ENCODE data around the gene DOCK9.

Gene DOCK9

DNA sequence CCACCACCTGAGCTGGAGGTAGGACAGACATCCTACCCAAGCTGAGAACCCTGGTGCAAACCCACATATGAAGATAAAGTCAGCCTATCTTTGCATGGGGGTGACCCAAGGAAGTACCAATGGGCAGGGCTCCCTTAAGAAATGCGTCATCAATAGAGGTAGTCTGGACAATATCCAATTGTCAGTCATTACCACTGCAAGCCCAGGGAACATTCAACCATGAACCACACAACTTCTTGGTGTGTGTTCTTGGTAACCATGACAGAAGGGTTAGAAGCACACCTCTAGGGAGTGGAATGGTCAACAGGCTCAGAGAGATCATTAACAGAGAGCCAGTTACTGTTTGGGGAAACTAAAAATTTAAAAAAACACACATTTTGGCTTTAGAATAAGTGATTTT is 34.7 kb upstream of the DOCK9 start:
- H3K4me1 ChIP-seq (ENCODE audit: control insufficient read depth in 1 of 2, insufficient read depth in 2 of 2, low read length in 2 of 2): peaks cover 24 to 36% of the 10 kb centered on the region in 2 experiments
- WGBS (ENCODE audit: extremely low coverage, insufficient coverage, insufficient read length): no CpG with 5 or more reads among the region's 1 CpG

GRCh38 chr13:99009987-99010551 is 32.2 kb upstream of the DOCK9 start:
- Histone ChIP-seq H3K23ac (ENCODE audit: low read length) (no peak overlapping the region), H3K9me3 (ENCODE audit: insufficient read depth, low read depth, low read length) (no peaks in the 10 kb centered on the region), H2BK12ac (ENCODE audit: low read length) (no peak overlapping the region), H3K18ac (ENCODE audit: low read length) (no peak overlapping the region), H3K4me1 (ENCODE audit: control insufficient read depth in 1 of 2, insufficient read depth in 2 of 2, low read length in 2 of 2) (peaks cover 22 to 36% of the 10 kb centered on the region in 2 experiments), H2BK120ac (ENCODE audit: insufficient read depth, low read length, poor library complexity) (no peak overlapping the region), H3K79me2 (ENCODE audit: control insufficient read depth, insufficient read depth, low read length, poor library complexity) (peaks cover 6% of the 10 kb centered on the region), H3K4me3 (ENCODE audit: low read depth, low read length) (no peak overlapping the region), H3K4ac (ENCODE audit: low read depth, low read length) (no peak overlapping the region), H4K12ac (ENCODE audit: low read depth, low read length) (no peak overlapping the region), H3K27me3 (ENCODE audit: insufficient read depth, low read length) (no peaks in the 10 kb centered on the region), H3K14ac (ENCODE audit: low read length) (no peak overlapping the region), H3K79me1 (ENCODE audit: low read length) (peaks cover 18% of the 10 kb centered on the region), H4K8ac (ENCODE audit: low read depth, low read length) (no peak overlapping the region), H2AK5ac (ENCODE audit: low read length) (no peak overlapping the region), H3K4me2 (ENCODE audit: low read length) (peak overlapping the region; percentile 19), H3K27ac (ENCODE audit: low read depth, low read length) (no peak overlapping the region), H4K91ac (ENCODE audit: low read depth, low read length) (peak overlapping the region; percentile 36), H3K36me3 (ENCODE audit: control insufficient read depth in 1 of 2, insufficient read depth in 2 of 2, low read length in 2 of 2) (no peaks in the 10 kb centered on the region), H2BK5ac (ENCODE audit: low read depth, low read length, poor library complexity) (no peak overlapping the region), H3K9ac (ENCODE audit: low read length) (no peak overlapping the region), H2AFZ (ENCODE audit: insufficient read depth, low read length, poor library complexity) (no peak overlapping the region)
- DNase-seq: peak in 1 of 2 donors; percentile 26
- WGBS (ENCODE audit: extremely low coverage, insufficient coverage, insufficient read length): no CpG with 5 or more reads among the region's 4 CpGs

More for the DNA sequence above, 34.7 kb upstream of the DOCK9 start:
- no peak overlapping the region for H4K8ac ChIP-seq (ENCODE audit: low read depth, low read length)
- H3K36me3 ChIP-seq (ENCODE audit: control insufficient read depth in 1 of 2, insufficient read depth in 2 of 2, low read length in 2 of 2): no peaks in the 10 kb centered on the region
- H4K91ac ChIP-seq (ENCODE audit: low read depth, low read length): no peak overlapping the region
- no peak overlapping the region for H3K14ac ChIP-seq (ENCODE audit: low read length)
- peak overlapping the region; percentile 77 for H3K27ac ChIP-seq (ENCODE audit: low read depth, low read length)
- no peak overlapping the region for H3K4me3 ChIP-seq (ENCODE audit: low read depth, low read length)
- no peaks in the 10 kb centered on the region for H3K27me3 ChIP-seq (ENCODE audit: insufficient read depth, low read length)
- peak overlapping the region; percentile 63 for H2BK12ac ChIP-seq (ENCODE audit: low read length)
- peaks cover 4% of the 10 kb centered on the region for H3K79me2 ChIP-seq (ENCODE audit: control insufficient read depth, insufficient read depth, low read length, poor library complexity)
- no peak overlapping the region for H4K12ac ChIP-seq (ENCODE audit: low read depth, low read length)
- H3K4ac ChIP-seq (ENCODE audit: low read depth, low read length): no peak overlapping the region
- H2BK120ac ChIP-seq (ENCODE audit: insufficient read depth, low read length, poor library complexity): no peak overlapping the region
- no peak for DNase-seq
- H3K23ac ChIP-seq (ENCODE audit: low read length): no peak overlapping the region
- no peak overlapping the region for H3K18ac ChIP-seq (ENCODE audit: low read length)
- H2BK5ac ChIP-seq (ENCODE audit: low read depth, low read length, poor library complexity): no peak overlapping the region
- no peak overlapping the region for H2AFZ ChIP-seq (ENCODE audit: insufficient read depth, low read length, poor library complexity)
- H2AK5ac ChIP-seq (ENCODE audit: low read length): peak overlapping the region; percentile 13
- H3K9me3 ChIP-seq (ENCODE audit: insufficient read depth, low read depth, low read length): no peaks in the 10 kb centered on the region
- H3K9ac ChIP-seq (ENCODE audit: low read length): no peak overlapping the region
- peaks cover 18% of the 10 kb centered on the region for H3K79me1 ChIP-seq (ENCODE audit: low read length)
- H3K4me2 ChIP-seq (ENCODE audit: low read length): no peak overlapping the region

DNA sequence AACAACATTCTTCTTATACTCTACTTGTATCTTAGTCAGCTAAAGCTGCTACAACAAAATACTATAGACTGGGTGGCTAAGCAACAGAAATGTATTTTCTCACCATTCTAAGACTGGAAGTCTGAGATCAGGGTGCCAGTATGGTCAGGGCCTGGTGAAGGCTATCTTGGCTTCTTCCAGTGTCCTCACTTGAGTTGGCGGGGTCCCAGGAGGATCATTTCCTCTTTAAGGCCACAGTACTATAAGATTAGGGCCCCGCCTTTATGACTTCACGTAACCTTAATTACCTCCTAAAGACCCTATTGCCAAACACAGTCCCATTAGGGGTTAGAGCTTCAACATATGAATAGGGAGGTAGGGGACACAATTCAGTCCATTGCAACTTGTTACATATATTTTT is 30.7 kb upstream of the DOCK9 start:
- Histone ChIP-seq H3K36me3 (ENCODE audit: control insufficient read depth in 1 of 2, insufficient read depth in 2 of 2, low read length in 2 of 2) (no peaks in the 10 kb centered on the region), H3K27me3 (ENCODE audit: insufficient read depth, low read length) (no peaks in the 10 kb centered on the region), H4K91ac (ENCODE audit: low read depth, low read length) (no peak overlapping the region), H3K14ac (ENCODE audit: low read length) (no peak overlapping the region), H2BK5ac (ENCODE audit: low read depth, low read length, poor library complexity) (no peak overlapping the region), H2BK12ac (ENCODE audit: low read length) (peak overlapping the region; percentile 95), H3K23ac (ENCODE audit: low read length) (no peak overlapping the region), H3K9me3 (ENCODE audit: insufficient read depth, low read depth, low read length) (no peaks in the 10 kb centered on the region), H3K27ac (ENCODE audit: low read depth, low read length) (no peak overlapping the region), H3K4me2 (ENCODE audit: low read length) (no peak overlapping the region), H3K9ac (ENCODE audit: low read length) (no peak overlapping the region), H3K4ac (ENCODE audit: low read depth, low read length) (peak overlapping the region; percentile 58), H3K18ac (ENCODE audit: low read length) (no peak overlapping the region), H3K79me1 (ENCODE audit: low read length) (peaks cover 14% of the 10 kb centered on the region), H3K4me3 (ENCODE audit: low read depth, low read length) (no peak overlapping the region), H4K8ac (ENCODE audit: low read depth, low read length) (no peak overlapping the region), H3K4me1 (ENCODE audit: control insufficient read depth in 1 of 2, insufficient read depth in 2 of 2, low read length in 2 of 2) (peaks cover 14 to 30% of the 10 kb centered on the region in 2 experiments), H2BK120ac (ENCODE audit: insufficient read depth, low read length, poor library complexity) (no peak overlapping the region), H3K79me2 (ENCODE audit: control insufficient read depth, insufficient read depth, low read length, poor library complexity) (peaks cover 4% of the 10 kb centered on the region), H2AFZ (ENCODE audit: insufficient read depth, low read length, poor library complexity) (no peak overlapping the region), H2AK5ac (ENCODE audit: low read length) (no peak overlapping the region), H4K12ac (ENCODE audit: low read depth, low read length) (no peak overlapping the region)
- peak; percentile 41 to 58 for DNase-seq
- no CpG with 5 or more reads among the region's 3 CpGs for WGBS (ENCODE audit: extremely low coverage, insufficient coverage, insufficient read length)

- DNase-seq: no peak
- no peak overlapping the region for H4K91ac ChIP-seq (ENCODE audit: low read depth, low read length)
- H3K9ac ChIP-seq (ENCODE audit: low read length): no peak overlapping the region
- no peak overlapping the region for H3K4me2 ChIP-seq (ENCODE audit: low read length)
- H3K4me3 ChIP-seq (ENCODE audit: low read depth, low read length): no peak overlapping the region
- H2BK5ac ChIP-seq (ENCODE audit: low read depth, low read length, poor library complexity): no peak overlapping the region
- H2BK12ac ChIP-seq (ENCODE audit: low read length): no peak overlapping the region
- no peak overlapping the region for H4K8ac ChIP-seq (ENCODE audit: low read depth, low read length)
- no peak overlapping the region for H3K23ac ChIP-seq (ENCODE audit: low read length)
- H3K18ac ChIP-seq (ENCODE audit: low read length): no peak overlapping the region
- no peak overlapping the region for H3K14ac ChIP-seq (ENCODE audit: low read length)
- no peak overlapping the region for H3K4ac ChIP-seq (ENCODE audit: low read depth, low read length)
- H3K27ac ChIP-seq (ENCODE audit: low read depth, low read length): no peak overlapping the region
- H2AFZ ChIP-seq (ENCODE audit: insufficient read depth, low read length, poor library complexity): no peak overlapping the region
- no peaks in the 10 kb centered on the region for H3K27me3 ChIP-seq (ENCODE audit: insufficient read depth, low read length)
- no peak overlapping the region for H2AK5ac ChIP-seq (ENCODE audit: low read length)
- WGBS (ENCODE audit: extremely low coverage, insufficient coverage, insufficient read length): no CpG with 5 or more reads among the region's 1 CpG
- no peak overlapping the region for H2BK120ac ChIP-seq (ENCODE audit: insufficient read depth, low read length, poor library complexity)
- peaks cover 8% of the 10 kb centered on the region for H3K79me1 ChIP-seq (ENCODE audit: low read length)
- H3K36me3 ChIP-seq (ENCODE audit: control insufficient read depth in 1 of 2, insufficient read depth in 2 of 2, low read length in 2 of 2): no peaks in the 10 kb centered on the region
- no peaks in the 10 kb centered on the region for H3K9me3 ChIP-seq (ENCODE audit: insufficient read depth, low read depth, low read length)
- H3K4me1 ChIP-seq (ENCODE audit: control insufficient read depth in 1 of 2, insufficient read depth in 2 of 2, low read length in 2 of 2): peaks cover 9 to 20% of the 10 kb centered on the region in 2 experiments
- H3K79me2 ChIP-seq (ENCODE audit: control insufficient read depth, insufficient read depth, low read length, poor library complexity): peaks cover 4% of the 10 kb centered on the region
- H4K12ac ChIP-seq (ENCODE audit: low read depth, low read length): no peak overlapping the region
Measured at GRCh38 chr13:99007414-99007986, 29.6 kb upstream of the DOCK9 start.

All from trophoblast cell (in vitro differentiated cells and primary cell).